HepG2 (cell line): Measurements from ENCODE around the gene TRAF3. TPM values are rescaled to one million over a fixed set of nuclear protein-coding genes. Genes with fewer than 3 reads are reported as not detected.

ENCODE experiments used
- ATAC-seq: fragments of 200-7000 bp; cut with Tn5 transposase; 3 replicates; pipeline ENCODE4 v1.9.1; 2020; ENCODE audit warnings: mild to moderate bottlenecking, moderate library complexity
- BruUV-seq: library from RNA; stranded (reverse); fragments of 400-500 nt; replicated peaks from 2 replicates; lab custom pipeline; 2021; lab: Mats Ljungman, UMichigan
- CTCF ChIA-PET: fragments of 300-600 bp; formaldehyde crosslinking; extraction: SDS; loops from one replicate; lab custom pipeline; 2021; ENCODE audit warnings: low total read pairs, inconsistent platforms, low intra/inter-chr PET ratio; lab: Yijun Ruan, JAX
- POLR2A ChIA-PET: fragments of 350-600 bp; sonication (Branson Sonifier 250); formaldehyde crosslinking; loops from one replicate; lab custom pipeline; 2020; ENCODE audit warnings: antibody characterized with exemption, inconsistent platforms; lab: Yijun Ruan, JAX
- DNase-seq: peaks from one replicate; pipeline ENCODE4 v3.0.0-alpha.2; 2015; ENCODE audit warnings: low spot score
- FAIRE-seq: peaks from 3 replicates; lab custom pipeline; 2011; peaks lifted over from hg19 to GRCh38; lab: Jason Lieb, UNC
- H2AFZ ChIP-seq: one replicate; pipeline ENCODE4 v1.6.1; 2011; ENCODE audit warnings: low read length, inconsistent platforms
- H3K27ac ChIP-seq: fragments of 300-600 bp; 3 replicates; pipeline ENCODE4 v1.8.0; 2011; ENCODE audit warnings: mixed run types, mild to moderate bottlenecking, mixed read lengths, low read length, inconsistent platforms; ENCODE audit not compliant: insufficient read depth; ENCODE audit errors: extremely low read length
- H3K27me3 ChIP-seq, 2 experiments: fragments of 200-600 bp in 1 of 2; 2 replicates in 1 of 2; 3 replicates in 1 of 2; pipeline versions ENCODE4 v1.6.0 to v1.8.0; 2011; ENCODE audit warnings: low read length in 2 of 2, mild to moderate bottlenecking in 2 of 2, moderate library complexity in 2 of 2, inconsistent platforms in 1 of 2; ENCODE audit not compliant: insufficient read depth in 2 of 2, control insufficient read depth in 1 of 2
- H3K36me3 ChIP-seq, 2 experiments: fragments of 200-600 bp in 1 of 2; replicated peaks in 1 of 2; 2 replicates in 1 of 2; 3 replicates in 1 of 2; pipeline versions ENCODE4 v1.5.1 to v1.8.0; 2011; ENCODE audit warnings: low read length in 2 of 2, inconsistent platforms in 1 of 2; ENCODE audit not compliant: insufficient read depth in 2 of 2, control insufficient read depth in 1 of 2
- H3K4me1 ChIP-seq: 2 replicates; pipeline ENCODE4 v1.5.1; 2012; ENCODE audit warnings: low read length, inconsistent platforms; ENCODE audit not compliant: insufficient read depth
- H3K4me2 ChIP-seq: 2 replicates; pipeline ENCODE4 v1.6.0; 2011; ENCODE audit warnings: low read depth, low read length, inconsistent platforms
- H3K4me3 ChIP-seq, 3 experiments: fragments of 200-600 bp in 1 of 3; sonication (generic), shearing (Covaris generic) in 1 of 3; replicated peaks in 1 of 3; 2 replicates each; pipeline ENCODE4 v1.5.1; 2011 to 2016; ENCODE audit warnings: low read length in 3 of 3, inconsistent platforms in 2 of 3, low read depth in 2 of 3, mild to moderate bottlenecking in 2 of 3, control low read depth in 1 of 3, mixed read lengths in 1 of 3; ENCODE audit not compliant: insufficient read depth in 1 of 3
- H3K79me2 ChIP-seq: one replicate; pipeline ENCODE4 v1.6.1; 2011; ENCODE audit warnings: low read length, inconsistent platforms; ENCODE audit not compliant: insufficient read depth
- H3K9ac ChIP-seq: 2 replicates; pipeline ENCODE4 v1.6.0; 2011; ENCODE audit warnings: mild to moderate bottlenecking, low read depth, low read length, inconsistent platforms; ENCODE audit not compliant: insufficient read depth
- H3K9me3 ChIP-seq: 2 replicates; pipeline ENCODE4 v1.5.1; 2012; ENCODE audit warnings: mild to moderate bottlenecking, low read length
- H4K20me1 ChIP-seq: 2 replicates; pipeline ENCODE4 v1.6.0; 2011; ENCODE audit warnings: inconsistent platforms, mild to moderate bottlenecking, low read length, moderate library complexity; ENCODE audit not compliant: insufficient read depth
- HOXA7 ChIP-seq: sonication (generic); formaldehyde crosslinking; IDR thresholded peaks from 2 replicates; pipeline ENCODE4 v1.8.1; 2022; ENCODE audit warnings: mild to moderate bottlenecking, missing genetic modification reagents, moderate library complexity
- ZNF883 ChIP-seq: sonication (generic); formaldehyde crosslinking; IDR thresholded peaks from 2 replicates; pipeline ENCODE4 v1.5.1; 2020; ENCODE audit warnings: mild to moderate bottlenecking, missing genetic modification reagents; ENCODE audit errors: not compliant biosample characterization
- ZSCAN25 ChIP-seq: sonication (generic); formaldehyde crosslinking; IDR thresholded peaks from 2 replicates; pipeline ENCODE4 v1.8.0; 2022; ENCODE audit warnings: mild to moderate bottlenecking, missing genetic modification reagents
- WGBS: methylation state at CpG from one replicate; pipeline ENCODE4 v1.1.6; 2017; ENCODE audit warnings: low lambda C conversion rate; 5-methylcytosine and 5-hydroxymethylcytosine counted together
- in situ Hi-C: cut with HindIII; loops from 2 replicates; pipeline ENCODE4 v1.10.0; 2017; ENCODE audit warnings: low pct_unique_long_range_greater_than_20kb; ENCODE audit not compliant: extremely low pct_ligation_motif_present
- intact Hi-C: fragments of 100-400 bp; cut with micrococcal nuclease; formaldehyde crosslinking; loops from one replicate; pipeline ENCODE4 v1.10.0; 2022; ENCODE audit not compliant: unreplicated experiment
- polyA plus RNA-seq, 8 experiments: library from polyadenylated mRNA; depleted of rRNA in 3 of 8; stranded (reverse) in 7 of 8; unstranded in 1 of 8; fragments of >200 nt; fragmentation: Illumina TruSeq in 4 of 8; extraction: Trizol in 4 of 8; gene quantifications; 2 replicates each; pipeline versions ENCODE4 v1.2.1 to v1.2.3, GENCODE V29; 2011 to 2016; ENCODE audit warnings: low read depth in 4 of 8, missing spikeins in 1 of 8, mixed read lengths in 1 of 8; ENCODE audit not compliant: insufficient read depth in 1 of 8
- total RNA-seq, 5 experiments: library from RNA; depleted of rRNA; stranded (reverse); fragments of >200 nt; fragmentation: Illumina TruSeq; extraction: Trizol; gene quantifications; 2 replicates each; pipeline ENCODE4 v1.2.3, GENCODE V29; 2016; ENCODE audit warnings: low read depth in 1 of 5
- TF ChIP-seq, protein P1 (sequence below): sonication (generic); formaldehyde crosslinking; IDR thresholded peaks from 2 replicates; pipeline ENCODE4 v1.8.1; 2022; ENCODE audit warnings: low read depth, mild to moderate bottlenecking, missing genetic modification reagents

Gene TRAF3
- total and polyA plus RNA-seq, 2 of the 13 experiments (the other 11 are each of a cell fraction or from before 2014, with no cell fraction given), result 6.9 to 12.2 TPM

DNA sequence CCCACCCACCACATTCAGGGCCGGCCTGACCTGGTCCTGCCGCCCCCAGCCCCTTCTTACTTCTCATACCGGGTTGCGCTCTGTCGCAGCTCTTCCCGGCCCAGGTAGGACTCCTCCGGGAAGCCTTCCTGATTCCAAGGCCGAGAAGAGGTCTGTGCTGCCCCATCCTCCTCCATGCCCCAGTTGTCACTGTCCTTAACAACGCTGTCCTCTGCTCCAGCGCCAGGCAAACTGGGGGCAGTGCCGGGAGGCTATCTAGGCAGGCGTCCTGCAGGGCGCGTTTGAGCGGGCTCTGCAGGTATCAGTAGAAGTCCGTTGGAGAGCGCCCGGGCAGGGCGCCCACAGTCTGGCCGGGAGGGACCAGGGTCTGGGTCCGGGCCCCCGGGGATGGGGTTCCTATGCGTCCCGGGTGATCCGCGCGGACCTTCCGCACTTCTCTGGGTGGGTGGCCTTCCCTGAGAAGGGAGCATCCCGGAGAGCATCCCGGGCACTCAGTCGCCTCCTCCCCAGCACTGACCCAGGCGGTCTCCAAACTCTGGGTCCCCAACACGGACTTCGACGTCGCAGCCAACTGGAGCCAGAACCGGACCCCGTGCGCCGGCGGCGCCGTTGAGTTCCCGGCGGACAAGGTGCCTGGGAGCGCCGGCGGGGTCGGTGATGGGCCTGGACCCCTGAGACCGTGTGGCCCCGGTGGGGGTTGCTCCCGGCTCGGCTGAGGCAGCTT, 146.1 kb downstream of the TRAF3 start (continued):
- TF ChIP-seq, protein P1, sequence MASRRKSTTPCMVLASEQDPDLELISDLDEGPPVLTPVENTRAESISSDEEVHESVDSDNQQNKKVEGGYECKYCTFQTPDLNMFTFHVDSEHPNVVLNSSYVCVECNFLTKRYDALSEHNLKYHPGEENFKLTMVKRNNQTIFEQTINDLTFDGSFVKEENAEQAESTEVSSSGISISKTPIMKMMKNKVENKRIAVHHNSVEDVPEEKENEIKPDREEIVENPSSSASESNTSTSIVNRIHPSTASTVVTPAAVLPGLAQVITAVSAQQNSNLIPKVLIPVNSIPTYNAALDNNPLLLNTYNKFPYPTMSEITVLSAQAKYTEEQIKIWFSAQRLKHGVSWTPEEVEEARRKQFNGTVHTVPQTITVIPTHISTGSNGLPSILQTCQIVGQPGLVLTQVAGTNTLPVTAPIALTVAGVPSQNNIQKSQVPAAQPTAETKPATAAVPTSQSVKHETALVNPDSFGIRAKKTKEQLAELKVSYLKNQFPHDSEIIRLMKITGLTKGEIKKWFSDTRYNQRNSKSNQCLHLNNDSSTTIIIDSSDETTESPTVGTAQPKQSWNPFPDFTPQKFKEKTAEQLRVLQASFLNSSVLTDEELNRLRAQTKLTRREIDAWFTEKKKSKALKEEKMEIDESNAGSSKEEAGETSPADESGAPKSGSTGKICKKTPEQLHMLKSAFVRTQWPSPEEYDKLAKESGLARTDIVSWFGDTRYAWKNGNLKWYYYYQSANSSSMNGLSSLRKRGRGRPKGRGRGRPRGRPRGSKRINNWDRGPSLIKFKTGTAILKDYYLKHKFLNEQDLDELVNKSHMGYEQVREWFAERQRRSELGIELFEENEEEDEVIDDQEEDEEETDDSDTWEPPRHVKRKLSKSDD (CRISPR knock-in tag), result no peak
- no peak for TF ChIP-seq HOXA7

DNA sequence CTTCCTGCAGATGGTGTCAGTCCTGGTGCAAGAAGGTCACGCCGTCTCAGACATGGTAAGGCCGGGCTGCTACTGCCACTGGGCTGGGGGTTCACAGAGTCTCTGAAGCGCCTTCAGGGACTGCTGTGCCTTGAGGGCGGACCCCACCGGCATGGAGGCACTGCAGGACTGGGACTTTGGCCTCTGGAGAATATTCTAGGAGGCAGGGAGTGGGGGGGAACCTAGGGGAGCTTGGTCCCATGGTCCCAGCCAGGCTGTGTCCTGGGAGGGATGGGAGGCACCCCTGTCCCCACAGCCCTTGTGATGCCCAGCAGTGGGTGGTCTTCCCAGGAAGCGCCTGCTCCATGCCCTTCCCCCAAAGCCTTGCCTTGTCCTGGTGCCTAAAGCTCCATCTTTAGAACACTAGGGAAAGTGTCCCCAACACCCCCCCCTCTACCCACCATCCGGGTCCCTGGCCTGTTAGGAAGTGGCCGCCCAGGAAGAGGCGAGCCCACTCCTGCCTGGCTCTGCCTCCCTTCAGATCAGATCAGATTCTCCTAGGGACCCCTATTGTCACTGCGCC, 146.8 kb downstream of the TRAF3 start:
- peak overlapping the region; percentile 89 for H3K4me2 ChIP-seq
- intact Hi-C loops, result loop anchor here (5.0 kb wide), 1 partner anchor 232 kb away; no protein-coding TSS in a partner anchor
- no peak overlapping the region for H2AFZ ChIP-seq
- H3K27me3 ChIP-seq, result no peaks in the 10 kb centered on the region
- no peak overlapping the region for H3K9ac ChIP-seq
- in situ Hi-C loops, result no loop called here
- H4K20me1 ChIP-seq, result no peaks in the 10 kb centered on the region
- peaks cover 22% of the 10 kb centered on the region for H3K4me1 ChIP-seq
- FAIRE-seq, result no peak
- DNase-seq, result no peak
- BruUV-seq, result no TSS peak
- 0 out of 2 replicates have a peak, but pooled peaks cover 5% of the 10 kb centered on the region for H3K9me3 ChIP-seq
- WGBS, result 80% methylated on average over 2 of the region's 11 CpGs
- POLR2A ChIA-PET, result no interaction called here
- no peaks in the 10 kb centered on the region for H3K36me3 ChIP-seq
- TF ChIP-seq ZNF883 (CRISPR knock-in tag) (peak; percentile 46), ZSCAN25 (CRISPR knock-in tag) (no peak)
- CTCF ChIA-PET, result no interaction called here
- peak; percentile 2; the same call in 2 of the 3 replicates for ATAC-seq
- no peak overlapping the region for H3K27ac ChIP-seq
- peak overlapping the region; percentile 90 to 94 (median 92) for H3K4me3 ChIP-seq
- H3K79me2 ChIP-seq, result no peaks in the 10 kb centered on the region
